ENCODE data around the gene RBM22. TPM values are rescaled to one million over a fixed set of nuclear protein-coding genes. Genes with fewer than 3 reads are reported as not detected.

Gene RBM22
- polyA plus RNA-seq, 1 donor from 2014 or later: 67.9 TPM

DNA sequence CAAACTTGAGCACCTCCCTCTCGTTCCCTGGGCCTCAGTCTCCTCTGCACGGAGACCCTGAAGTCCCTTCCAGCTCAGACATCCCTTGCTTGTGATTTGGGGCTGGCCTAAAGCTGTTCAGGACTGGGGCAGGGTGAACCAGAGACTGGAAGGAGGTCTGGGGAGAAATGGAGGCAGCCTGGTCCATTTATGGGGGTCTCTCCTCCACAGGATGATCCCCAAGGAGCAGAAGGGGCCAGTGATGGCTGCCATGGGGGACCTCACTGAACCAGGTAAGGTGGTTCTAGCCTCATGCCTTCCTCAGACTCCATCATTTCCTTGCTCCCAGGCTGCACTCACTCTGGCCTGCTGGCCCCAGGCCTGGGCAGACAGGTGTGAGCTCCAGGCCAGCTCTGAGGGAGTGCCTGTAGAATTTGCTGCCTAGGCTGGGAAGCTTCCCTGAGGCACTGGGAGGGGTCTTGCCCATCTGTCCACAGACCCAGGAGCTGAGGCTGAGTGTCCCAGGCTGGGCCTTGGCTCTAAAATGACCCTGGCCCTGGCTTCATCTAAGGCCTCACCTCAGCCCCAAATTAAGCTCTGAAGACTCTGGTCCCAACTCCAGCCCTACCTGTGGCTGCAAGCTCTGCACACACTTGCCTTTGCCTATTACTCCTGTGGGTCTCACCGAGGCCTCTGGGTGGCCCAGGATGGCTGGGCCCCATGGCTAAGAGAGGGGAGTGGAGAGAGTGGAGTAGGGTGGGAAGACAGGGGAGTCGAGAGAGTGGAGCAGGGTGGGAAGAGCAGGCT lies 37.9 kb downstream of the RBM22 start:
- Histone ChIP-seq H3K9me3 (ENCODE audit: low read length) (no peaks in the 10 kb centered on the region), H3K27me3 (ENCODE audit: insufficient read depth, low read depth, low read length) (no peaks in the 10 kb centered on the region), H3K9me2 (ENCODE audit: insufficient read depth, low read length) (no peaks in the 10 kb centered on the region), H3K4me2 (ENCODE audit: low read length) (no peak overlapping the region), H3K27ac (ENCODE audit: low read length) (no peak overlapping the region), H3K36me3 (ENCODE audit: insufficient read depth, low read length) (no peaks in the 10 kb centered on the region), H3K4me3 (ENCODE audit: low read length) (no peak overlapping the region), H3F3A (ENCODE audit: insufficient read depth, low read length, poor library complexity, severe bottlenecking) (no peaks in the 10 kb centered on the region), H3K79me2 (replicated peaks; ENCODE audit: insufficient read depth, low read length) (no peaks in the 10 kb centered on the region), H4K20me1 (ENCODE audit: insufficient read depth) (no peaks in the 10 kb centered on the region), H3K9ac (ENCODE audit: low read length) (no peak overlapping the region), H2AFZ (ENCODE audit: low read depth, low read length) (no peak overlapping the region)
- TF ChIP-seq RAD21 (conservative IDR thresholded peaks at IDR 0.05) (no peak), SMC3 (conservative IDR thresholded peaks at IDR 0.05; ENCODE audit: poor library complexity) (no peak), POLR2AphosphoS5 (IDR thresholded peaks at IDR 0.05) (no peak), TAF1 (IDR thresholded peaks at IDR 0.05; ENCODE audit: low read depth) (no peak), EP300 (conservative IDR thresholded peaks at IDR 0.05; ENCODE audit: poor library complexity, severe bottlenecking) (no peak), EZH2 (IDR thresholded peaks at IDR 0.05; ENCODE audit: borderline replicate concordance, insufficient read depth, low read length, poor library complexity, severe bottlenecking) (no peak), MXI1 (conservative IDR thresholded peaks at IDR 0.05; ENCODE audit: poor library complexity, severe bottlenecking) (no peak)
- TF ChIP-seq, protein P1, sequence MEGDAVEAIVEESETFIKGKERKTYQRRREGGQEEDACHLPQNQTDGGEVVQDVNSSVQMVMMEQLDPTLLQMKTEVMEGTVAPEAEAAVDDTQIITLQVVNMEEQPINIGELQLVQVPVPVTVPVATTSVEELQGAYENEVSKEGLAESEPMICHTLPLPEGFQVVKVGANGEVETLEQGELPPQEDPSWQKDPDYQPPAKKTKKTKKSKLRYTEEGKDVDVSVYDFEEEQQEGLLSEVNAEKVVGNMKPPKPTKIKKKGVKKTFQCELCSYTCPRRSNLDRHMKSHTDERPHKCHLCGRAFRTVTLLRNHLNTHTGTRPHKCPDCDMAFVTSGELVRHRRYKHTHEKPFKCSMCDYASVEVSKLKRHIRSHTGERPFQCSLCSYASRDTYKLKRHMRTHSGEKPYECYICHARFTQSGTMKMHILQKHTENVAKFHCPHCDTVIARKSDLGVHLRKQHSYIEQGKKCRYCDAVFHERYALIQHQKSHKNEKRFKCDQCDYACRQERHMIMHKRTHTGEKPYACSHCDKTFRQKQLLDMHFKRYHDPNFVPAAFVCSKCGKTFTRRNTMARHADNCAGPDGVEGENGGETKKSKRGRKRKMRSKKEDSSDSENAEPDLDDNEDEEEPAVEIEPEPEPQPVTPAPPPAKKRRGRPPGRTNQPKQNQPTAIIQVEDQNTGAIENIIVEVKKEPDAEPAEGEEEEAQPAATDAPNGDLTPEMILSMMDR (IDR thresholded peaks at IDR 0.05; ENCODE audit: poor library complexity, severe bottlenecking): no peak
- TF ChIP-seq, protein P2, sequence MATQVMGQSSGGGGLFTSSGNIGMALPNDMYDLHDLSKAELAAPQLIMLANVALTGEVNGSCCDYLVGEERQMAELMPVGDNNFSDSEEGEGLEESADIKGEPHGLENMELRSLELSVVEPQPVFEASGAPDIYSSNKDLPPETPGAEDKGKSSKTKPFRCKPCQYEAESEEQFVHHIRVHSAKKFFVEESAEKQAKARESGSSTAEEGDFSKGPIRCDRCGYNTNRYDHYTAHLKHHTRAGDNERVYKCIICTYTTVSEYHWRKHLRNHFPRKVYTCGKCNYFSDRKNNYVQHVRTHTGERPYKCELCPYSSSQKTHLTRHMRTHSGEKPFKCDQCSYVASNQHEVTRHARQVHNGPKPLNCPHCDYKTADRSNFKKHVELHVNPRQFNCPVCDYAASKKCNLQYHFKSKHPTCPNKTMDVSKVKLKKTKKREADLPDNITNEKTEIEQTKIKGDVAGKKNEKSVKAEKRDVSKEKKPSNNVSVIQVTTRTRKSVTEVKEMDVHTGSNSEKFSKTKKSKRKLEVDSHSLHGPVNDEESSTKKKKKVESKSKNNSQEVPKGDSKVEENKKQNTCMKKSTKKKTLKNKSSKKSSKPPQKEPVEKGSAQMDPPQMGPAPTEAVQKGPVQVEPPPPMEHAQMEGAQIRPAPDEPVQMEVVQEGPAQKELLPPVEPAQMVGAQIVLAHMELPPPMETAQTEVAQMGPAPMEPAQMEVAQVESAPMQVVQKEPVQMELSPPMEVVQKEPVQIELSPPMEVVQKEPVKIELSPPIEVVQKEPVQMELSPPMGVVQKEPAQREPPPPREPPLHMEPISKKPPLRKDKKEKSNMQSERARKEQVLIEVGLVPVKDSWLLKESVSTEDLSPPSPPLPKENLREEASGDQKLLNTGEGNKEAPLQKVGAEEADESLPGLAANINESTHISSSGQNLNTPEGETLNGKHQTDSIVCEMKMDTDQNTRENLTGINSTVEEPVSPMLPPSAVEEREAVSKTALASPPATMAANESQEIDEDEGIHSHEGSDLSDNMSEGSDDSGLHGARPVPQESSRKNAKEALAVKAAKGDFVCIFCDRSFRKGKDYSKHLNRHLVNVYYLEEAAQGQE (IDR thresholded peaks at IDR 0.05; ENCODE audit: borderline replicate concordance): no peak

DNA sequence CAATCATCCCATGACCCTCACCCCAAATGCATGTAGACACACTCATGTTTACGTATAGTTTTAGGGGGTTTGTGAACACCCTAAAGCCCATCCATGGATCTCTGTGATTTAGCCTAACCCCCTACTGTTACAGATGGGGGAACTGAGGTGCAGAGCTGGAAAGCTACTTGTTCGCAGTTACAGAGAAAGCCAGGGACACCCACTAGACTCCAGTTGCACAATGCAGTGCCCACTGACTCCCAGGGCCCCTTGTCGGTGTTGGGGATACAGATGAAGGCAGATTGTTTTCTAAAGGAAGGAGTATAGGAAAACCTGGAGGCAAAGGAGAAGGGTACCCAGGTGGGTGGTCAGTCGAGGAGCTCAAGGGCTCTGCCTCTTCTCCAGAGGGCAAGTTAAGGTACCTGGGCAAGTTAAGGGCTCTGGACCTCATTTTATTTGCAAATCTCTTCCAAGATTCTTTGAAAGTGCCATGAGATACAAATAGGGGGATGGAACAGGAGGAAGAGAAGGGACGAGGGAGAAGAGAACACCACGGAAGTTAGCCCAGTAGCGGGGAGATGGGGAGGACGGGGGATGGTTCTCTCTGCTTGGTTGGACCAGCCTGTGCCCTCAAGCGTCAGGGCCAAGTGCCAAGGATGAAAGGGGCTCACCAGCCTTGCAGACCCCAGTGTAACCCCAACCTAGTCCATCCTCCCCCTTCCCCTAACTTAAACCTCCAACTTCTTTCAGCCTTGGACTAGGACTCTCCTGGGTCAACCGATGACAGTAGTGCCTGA lies 38.9 kb downstream of the RBM22 start:
- H3K36me3 ChIP-seq (ENCODE audit: insufficient read depth, low read length): no peaks in the 10 kb centered on the region
- no peaks in the 10 kb centered on the region for H3K27me3 ChIP-seq (ENCODE audit: insufficient read depth, low read depth, low read length)
- TF ChIP-seq, protein P2 (IDR thresholded peaks at IDR 0.05; ENCODE audit: borderline replicate concordance): no peak
- TF ChIP-seq, protein P1 (IDR thresholded peaks at IDR 0.05; ENCODE audit: poor library complexity, severe bottlenecking): no peak
- TF ChIP-seq SMC3 (conservative IDR thresholded peaks at IDR 0.05; ENCODE audit: poor library complexity) (no peak), TAF1 (IDR thresholded peaks at IDR 0.05; ENCODE audit: low read depth) (no peak), RAD21 (conservative IDR thresholded peaks at IDR 0.05) (no peak), POLR2AphosphoS5 (IDR thresholded peaks at IDR 0.05) (no peak), MXI1 (conservative IDR thresholded peaks at IDR 0.05; ENCODE audit: poor library complexity, severe bottlenecking) (no peak), EP300 (conservative IDR thresholded peaks at IDR 0.05; ENCODE audit: poor library complexity, severe bottlenecking) (no peak), EZH2 (IDR thresholded peaks at IDR 0.05; ENCODE audit: borderline replicate concordance, insufficient read depth, low read length, poor library complexity, severe bottlenecking) (no peak)
- no peaks in the 10 kb centered on the region for H3K9me2 ChIP-seq (ENCODE audit: insufficient read depth, low read length)
- no peak overlapping the region for H2AFZ ChIP-seq (ENCODE audit: low read depth, low read length)
- no peaks in the 10 kb centered on the region for H3K79me2 ChIP-seq (replicated peaks; ENCODE audit: insufficient read depth, low read length)
- H3K9me3 ChIP-seq (ENCODE audit: low read length): no peaks in the 10 kb centered on the region
- no peak overlapping the region for H3K27ac ChIP-seq (ENCODE audit: low read length)
- H4K20me1 ChIP-seq (ENCODE audit: insufficient read depth): no peaks in the 10 kb centered on the region
- no peak overlapping the region for H3K9ac ChIP-seq (ENCODE audit: low read length)
- H3K4me3 ChIP-seq (ENCODE audit: low read length): no peak overlapping the region
- H3F3A ChIP-seq (ENCODE audit: insufficient read depth, low read length, poor library complexity, severe bottlenecking): no peaks in the 10 kb centered on the region
- H3K4me2 ChIP-seq (ENCODE audit: low read length): no peak overlapping the region

Data from neural cell (in vitro differentiated cells).